Neural crest cell (in vitro differentiated cells): Measurements from ENCODE around the gene KAT6B. TPM values are rescaled to one million over a fixed set of nuclear protein-coding genes. Genes with fewer than 3 reads are reported as not detected.

Source experiments
- DNase-seq: peaks from one replicate; pipeline ENCODE4 v3.0.0; 2021; ENCODE audit warnings: low read depth, mixed read lengths, low spot score
- H3K27ac Mint-ChIP-seq: one replicate; pipeline ENCODE4 v1.8.0; 2021; ENCODE audit warnings: mild to moderate bottlenecking, mixed read lengths; ENCODE audit not compliant: unreplicated experiment
- H3K27me3 Mint-ChIP-seq: 2 replicates; pipeline ENCODE4 v1.8.0; 2021; ENCODE audit warnings: low read depth, mild to moderate bottlenecking, mixed read lengths
- H3K36me3 Mint-ChIP-seq: 2 replicates; pipeline ENCODE4 v1.8.0; 2021; ENCODE audit warnings: low read depth, mild to moderate bottlenecking, mixed read lengths
- H3K4me1 Mint-ChIP-seq: 2 replicates; pipeline ENCODE4 v1.8.0; 2021; ENCODE audit warnings: mixed read lengths
- H3K4me3 Mint-ChIP-seq: one replicate; pipeline ENCODE4 v1.8.0; 2021; ENCODE audit warnings: mild to moderate bottlenecking, mixed read lengths
- H3K9me3 Mint-ChIP-seq: 2 replicates; pipeline ENCODE4 v1.8.0; 2021; ENCODE audit warnings: mixed read lengths
- total RNA-seq: library from RNA; stranded (reverse); gene quantifications from 2 replicates; pipeline ENCODE4 v1.2.1, GENCODE V29; 2021
- TF ChIP-seq, protein P1 (sequence below): fragments of 200-600 bp; sonication (generic); conservative IDR thresholded peaks from 2 replicates; pipeline ENCODE4 v1.5.0; 2021; ENCODE audit warnings: antibody characterized with exemption, mild to moderate bottlenecking

Gene KAT6B
- total RNA-seq, 1 donor from 2014 or later = 34.2 TPM

DNA sequence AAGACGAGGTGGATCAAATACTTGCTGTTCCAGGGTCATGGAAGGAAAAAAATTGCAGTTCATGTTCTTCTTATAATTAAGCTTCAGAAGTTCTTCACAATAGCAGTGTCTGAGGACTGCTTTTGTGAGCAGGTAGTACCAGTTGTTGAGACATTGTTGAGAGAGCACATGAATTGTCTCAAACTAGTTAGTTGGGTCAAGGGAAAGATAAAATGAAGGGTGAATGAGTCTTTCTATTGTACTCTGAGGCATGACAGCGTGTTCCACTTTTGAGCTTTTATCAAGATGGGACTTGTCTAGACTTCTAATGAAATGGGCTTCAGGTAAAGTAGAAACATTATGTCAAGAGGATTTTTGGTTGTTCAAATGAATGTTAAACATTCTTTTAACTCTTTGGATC is 26.0 kb downstream of the KAT6B start:
- Mint-ChIP-seq H3K9me3 (no peaks in the 10 kb centered on the region), H3K36me3 (peaks cover 9% of the 10 kb centered on the region), H3K27ac (no peak overlapping the region), H3K27me3 (no peaks in the 10 kb centered on the region), H3K4me3 (no peak overlapping the region), H3K4me1 (peaks cover 23% of the 10 kb centered on the region)
- TF ChIP-seq, protein P1, sequence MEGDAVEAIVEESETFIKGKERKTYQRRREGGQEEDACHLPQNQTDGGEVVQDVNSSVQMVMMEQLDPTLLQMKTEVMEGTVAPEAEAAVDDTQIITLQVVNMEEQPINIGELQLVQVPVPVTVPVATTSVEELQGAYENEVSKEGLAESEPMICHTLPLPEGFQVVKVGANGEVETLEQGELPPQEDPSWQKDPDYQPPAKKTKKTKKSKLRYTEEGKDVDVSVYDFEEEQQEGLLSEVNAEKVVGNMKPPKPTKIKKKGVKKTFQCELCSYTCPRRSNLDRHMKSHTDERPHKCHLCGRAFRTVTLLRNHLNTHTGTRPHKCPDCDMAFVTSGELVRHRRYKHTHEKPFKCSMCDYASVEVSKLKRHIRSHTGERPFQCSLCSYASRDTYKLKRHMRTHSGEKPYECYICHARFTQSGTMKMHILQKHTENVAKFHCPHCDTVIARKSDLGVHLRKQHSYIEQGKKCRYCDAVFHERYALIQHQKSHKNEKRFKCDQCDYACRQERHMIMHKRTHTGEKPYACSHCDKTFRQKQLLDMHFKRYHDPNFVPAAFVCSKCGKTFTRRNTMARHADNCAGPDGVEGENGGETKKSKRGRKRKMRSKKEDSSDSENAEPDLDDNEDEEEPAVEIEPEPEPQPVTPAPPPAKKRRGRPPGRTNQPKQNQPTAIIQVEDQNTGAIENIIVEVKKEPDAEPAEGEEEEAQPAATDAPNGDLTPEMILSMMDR = no peak
- DNase-seq = no peak

DNA sequence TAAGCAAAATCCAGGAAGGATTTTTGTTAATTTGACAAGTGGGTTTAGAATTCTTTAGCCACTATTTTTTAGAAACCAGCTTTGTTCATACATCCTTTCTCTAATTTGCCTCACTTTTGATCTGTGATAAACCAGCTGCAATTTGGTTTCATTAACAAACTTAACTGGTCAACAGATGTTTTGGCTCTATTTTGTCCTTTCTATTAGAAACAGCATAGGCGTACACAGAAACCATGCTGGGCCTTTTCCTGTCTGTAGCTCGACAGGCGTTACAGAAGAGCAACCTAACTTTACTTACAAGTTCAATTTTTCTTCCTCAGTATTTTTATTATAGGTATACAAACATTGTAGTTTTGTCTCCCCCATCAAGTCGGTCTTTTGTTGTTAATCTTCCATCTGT is 28.2 kb downstream of the KAT6B start:
- TF ChIP-seq, protein P1 = no peak
- no peak overlapping the region for H3K4me3 Mint-ChIP-seq
- DNase-seq = no peak
- H3K36me3 Mint-ChIP-seq = peaks cover 9% of the 10 kb centered on the region
- H3K27ac Mint-ChIP-seq = no peak overlapping the region
- no peaks in the 10 kb centered on the region for H3K27me3 Mint-ChIP-seq
- no peaks in the 10 kb centered on the region for H3K9me3 Mint-ChIP-seq
- peaks cover 23% of the 10 kb centered on the region for H3K4me1 Mint-ChIP-seq

DNA sequence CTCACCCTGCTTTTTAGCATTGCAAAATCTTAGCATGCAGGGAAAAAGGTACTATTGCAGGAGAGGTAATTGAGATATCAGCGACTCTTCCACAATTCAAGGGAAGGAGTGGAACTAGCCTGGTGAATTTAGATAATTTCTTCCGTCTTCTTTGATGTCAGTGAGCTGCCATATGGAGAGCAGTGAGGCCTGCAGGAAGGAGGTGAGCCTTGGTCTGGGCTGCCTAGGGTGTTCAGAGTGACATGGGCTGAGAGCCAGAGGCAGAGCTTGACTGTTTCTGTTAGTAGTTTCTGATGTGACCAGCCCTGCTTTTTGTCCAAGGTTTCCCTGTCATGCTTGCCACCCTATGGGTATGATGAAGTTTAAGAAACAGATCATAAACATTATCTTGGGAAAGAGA is 28.6 kb downstream of the KAT6B start:
- no peak for DNase-seq
- H3K4me1 Mint-ChIP-seq = peaks cover 23% of the 10 kb centered on the region
- peaks cover 9% of the 10 kb centered on the region for H3K36me3 Mint-ChIP-seq
- no peaks in the 10 kb centered on the region for H3K9me3 Mint-ChIP-seq
- no peak overlapping the region for H3K4me3 Mint-ChIP-seq
- H3K27me3 Mint-ChIP-seq = no peaks in the 10 kb centered on the region
- no peak overlapping the region for H3K27ac Mint-ChIP-seq
- TF ChIP-seq, protein P1 = no peak

DNA sequence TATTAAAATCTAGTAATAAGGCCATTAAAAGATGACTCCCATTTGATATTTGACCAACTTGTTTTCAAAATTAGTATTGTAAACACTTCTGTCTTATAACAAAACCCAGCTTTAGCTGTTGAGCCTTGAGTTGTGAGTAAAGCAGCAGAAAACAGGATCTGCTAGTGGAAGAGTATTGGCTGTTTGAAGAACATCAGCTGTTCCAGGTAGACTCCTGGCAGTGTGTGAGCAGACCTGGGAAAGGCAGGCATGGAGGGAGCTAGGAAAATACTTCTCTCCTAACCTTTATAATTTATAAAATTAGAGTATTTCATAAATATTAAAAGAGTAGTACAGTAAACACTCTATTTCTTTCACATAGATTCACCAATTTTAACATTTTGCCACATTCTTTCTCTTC is 29.0 kb downstream of the KAT6B start:
- H3K36me3 Mint-ChIP-seq = peaks cover 9% of the 10 kb centered on the region
- H3K27ac Mint-ChIP-seq = no peak overlapping the region
- no peak overlapping the region for H3K4me3 Mint-ChIP-seq
- H3K9me3 Mint-ChIP-seq = no peaks in the 10 kb centered on the region
- peaks cover 23% of the 10 kb centered on the region for H3K4me1 Mint-ChIP-seq
- TF ChIP-seq, protein P1 = no peak
- DNase-seq = no peak
- H3K27me3 Mint-ChIP-seq = no peaks in the 10 kb centered on the region

DNA sequence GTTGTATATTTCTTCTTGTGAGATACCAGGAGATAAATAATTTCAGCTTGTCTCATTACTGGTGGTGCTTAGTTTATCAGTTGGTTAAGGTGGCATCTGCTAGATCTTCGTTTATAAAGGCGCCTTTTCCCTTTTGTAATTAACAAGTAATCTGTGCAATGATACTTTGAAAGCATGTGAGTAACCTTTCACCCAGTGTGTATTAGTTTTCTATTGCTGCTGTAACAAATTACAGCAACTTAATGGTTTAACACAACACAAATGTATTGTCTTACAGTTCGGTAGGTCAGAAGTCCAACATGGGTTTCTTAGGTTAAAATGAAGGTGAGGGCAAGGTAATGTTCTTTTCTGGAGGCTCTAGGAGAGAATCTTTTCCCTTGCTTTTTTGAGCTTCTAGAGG is 30.5 kb downstream of the KAT6B start:
- H3K36me3 Mint-ChIP-seq = peaks cover 9% of the 10 kb centered on the region
- H3K4me3 Mint-ChIP-seq = no peak overlapping the region
- DNase-seq = no peak
- peaks cover 17% of the 10 kb centered on the region for H3K4me1 Mint-ChIP-seq
- peak overlapping the region; percentile 46 for H3K27ac Mint-ChIP-seq
- H3K9me3 Mint-ChIP-seq = no peaks in the 10 kb centered on the region
- TF ChIP-seq, protein P1 = no peak
- no peaks in the 10 kb centered on the region for H3K27me3 Mint-ChIP-seq

DNA sequence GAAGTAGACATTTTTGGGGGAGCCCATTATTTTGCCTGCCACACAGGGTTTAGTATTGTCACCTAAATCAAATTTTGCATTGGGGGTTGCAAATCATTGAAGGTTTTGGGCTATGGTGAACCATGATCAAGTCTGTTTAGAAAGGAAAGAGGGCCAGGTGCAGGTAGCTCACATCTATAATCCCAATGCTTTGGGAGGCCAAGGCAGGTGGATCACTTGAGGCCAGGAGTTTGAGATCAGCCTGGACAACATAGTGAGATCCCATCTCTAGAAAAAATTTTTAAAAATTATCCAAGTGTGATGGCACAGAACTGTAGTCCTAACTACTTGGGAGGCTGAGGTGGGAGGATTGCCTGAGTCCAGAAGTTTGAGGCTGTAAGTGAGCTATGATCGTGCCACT is 31.2 kb downstream of the KAT6B start:
- no peak for DNase-seq
- TF ChIP-seq, protein P1 = no peak
- H3K27me3 Mint-ChIP-seq = no peaks in the 10 kb centered on the region
- no peak overlapping the region for H3K4me3 Mint-ChIP-seq
- peaks cover 11% of the 10 kb centered on the region for H3K4me1 Mint-ChIP-seq
- no peaks in the 10 kb centered on the region for H3K9me3 Mint-ChIP-seq
- peaks cover 7% of the 10 kb centered on the region for H3K36me3 Mint-ChIP-seq
- H3K27ac Mint-ChIP-seq = no peak overlapping the region
